HEK293 (cell line): Measurements from ENCODE around the gene NRP1.
A peak's percentile ranks its signal among the peaks of the same experiment; 100 is the strongest.

ENCODE experiments used
- CTCF ChIA-PET: fragments of 350-600 bp; formaldehyde crosslinking; extraction: SDS; loops from one replicate; lab custom pipeline; 2021; ENCODE audit warnings: antibody characterized with exemption; lab: Yijun Ruan, JAX
- POLR2A ChIA-PET: fragments of 300-600 bp; formaldehyde crosslinking; extraction: SDS; loops from one replicate; lab custom pipeline; 2020; ENCODE audit warnings: antibody characterized with exemption, inconsistent platforms; lab: Yijun Ruan, JAX
- H3K27ac ChIP-seq: fragments of 200-500 bp; sonication (Bioruptor generic); 2 replicates; pipeline ENCODE4 v1.5.1; 2014; ENCODE audit warnings: low read depth, low read length, control low read depth, inconsistent platforms; ENCODE audit errors: extremely low read depth
- H3K36me3 ChIP-seq, 2 experiments: fragments of 200-500 bp in 1 of 2; sonication (Bioruptor generic) in 1 of 2; 1 replicate in 1 of 2; 2 replicates in 1 of 2; pipeline ENCODE4 v1.5.1; 2014 to 2017; ENCODE audit warnings: inconsistent platforms in 2 of 2, low read length in 2 of 2; ENCODE audit not compliant: control insufficient read depth in 2 of 2, insufficient read depth in 1 of 2
- H3K4me1 ChIP-seq: fragments of 200-500 bp; sonication (Bioruptor generic); 2 replicates; pipeline ENCODE4 v1.5.1; 2014; ENCODE audit warnings: mild to moderate bottlenecking, low read length, inconsistent platforms; ENCODE audit not compliant: control insufficient read depth, insufficient read depth
- H3K4me3 ChIP-seq: 2 replicates; pipeline ENCODE4 v1.5.1; 2011; ENCODE audit warnings: low read depth, mild to moderate bottlenecking, control low read depth, low read length, moderate library complexity
- H3K9me3 ChIP-seq: fragments of 200-500 bp; sonication (Bioruptor generic); 2 replicates; pipeline ENCODE4 v1.5.1; 2014; ENCODE audit warnings: low read depth, low read length, inconsistent platforms; ENCODE audit not compliant: control insufficient read depth, insufficient read depth
- MZF1 ChIP-seq: fragments of 450-650 bp; formaldehyde crosslinking; IDR thresholded peaks from 2 replicates; pipeline ENCODE4 v1.5.1; 2017; ENCODE audit warnings: missing biosample characterization, missing genetic modification characterization, borderline replicate concordance
- PBX3 ChIP-seq: sonication (generic); formaldehyde crosslinking; IDR thresholded peaks from 2 replicates; pipeline ENCODE4 v1.8.1; 2022; ENCODE audit warnings: mild to moderate bottlenecking, moderate library complexity, missing genetic modification reagents
- PRDM1 ChIP-seq: fragments of 450-650 bp; formaldehyde crosslinking; IDR thresholded peaks from 2 replicates; pipeline ENCODE4; 2016; ENCODE audit warnings: missing biosample characterization, missing genetic modification characterization
- PRDM10 ChIP-seq: fragments of 450-650 bp; formaldehyde crosslinking; IDR thresholded peaks from 2 replicates; pipeline ENCODE4 v1.5.1; 2016; ENCODE audit warnings: missing biosample characterization, missing genetic modification characterization
- SETDB1 ChIP-seq: IDR thresholded peaks from one replicate; pipeline ENCODE4 v1.6.1; 2017; ENCODE audit warnings: mild to moderate bottlenecking, low read length, moderate library complexity, mixed read lengths; ENCODE audit not compliant: insufficient read length
- SP7 ChIP-seq: fragments of 450-650 bp; formaldehyde crosslinking; IDR thresholded peaks from 2 replicates; pipeline ENCODE4 v1.5.1; 2016; ENCODE audit warnings: missing biosample characterization, missing genetic modification characterization
- ZBTB48 ChIP-seq: fragments of 450-650 bp; formaldehyde crosslinking; IDR thresholded peaks from 2 replicates; pipeline ENCODE4 v1.5.1; 2016; ENCODE audit warnings: missing biosample characterization, missing genetic modification characterization
- ZFP69B ChIP-seq: fragments of 450-650 bp; formaldehyde crosslinking; IDR thresholded peaks from 2 replicates; pipeline ENCODE4 v1.5.1; 2016; ENCODE audit warnings: missing biosample characterization, missing genetic modification characterization
- ZNF184 ChIP-seq: fragments of 450-650 bp; IDR thresholded peaks from 2 replicates; pipeline ENCODE4 v1.5.1; 2018; ENCODE audit warnings: missing biosample characterization, mild to moderate bottlenecking, missing genetic modification characterization
- ZNF311 ChIP-seq: fragments of 450-650 bp; formaldehyde crosslinking; IDR thresholded peaks from 2 replicates; pipeline ENCODE4 v1.5.1; 2017; ENCODE audit warnings: missing biosample characterization, missing genetic modification characterization, borderline replicate concordance
- ZNF350 ChIP-seq: fragments of 450-650 bp; formaldehyde crosslinking; IDR thresholded peaks from 2 replicates; pipeline ENCODE4 v1.5.0; 2017; ENCODE audit warnings: missing biosample characterization, mild to moderate bottlenecking, missing genetic modification characterization
- ZNF37A ChIP-seq: fragments of 450-650 bp; IDR thresholded peaks from 2 replicates; pipeline ENCODE4 v1.5.1; 2018; ENCODE audit warnings: missing biosample characterization, missing genetic modification characterization
- ZNF473 ChIP-seq: fragments of 450-650 bp; formaldehyde crosslinking; IDR thresholded peaks from 2 replicates; pipeline ENCODE4 v1.5.1; 2017; ENCODE audit warnings: missing biosample characterization, missing genetic modification characterization
- ZNF48 ChIP-seq: fragments of 450-650 bp; formaldehyde crosslinking; IDR thresholded peaks from 2 replicates; pipeline ENCODE4 v1.5.1; 2016; ENCODE audit warnings: missing biosample characterization, missing genetic modification characterization
- ZNF501 ChIP-seq: fragments of 450-650 bp; formaldehyde crosslinking; IDR thresholded peaks from 2 replicates; pipeline ENCODE4 v1.5.1; 2016; ENCODE audit warnings: missing biosample characterization, missing genetic modification characterization
- ZNF518A ChIP-seq: fragments of 450-650 bp; formaldehyde crosslinking; conservative IDR thresholded peaks from 2 replicates; pipeline ENCODE4 v1.5.1; 2016; ENCODE audit warnings: low read depth, missing biosample characterization, missing genetic modification characterization
- ZNF521 ChIP-seq: fragments of 450-650 bp; formaldehyde crosslinking; IDR thresholded peaks from 2 replicates; pipeline ENCODE4 v1.5.1; 2017; ENCODE audit warnings: missing biosample characterization, mild to moderate bottlenecking, missing genetic modification characterization
- ZNF596 ChIP-seq: fragments of 450-650 bp; IDR thresholded peaks from 2 replicates; pipeline ENCODE4 v1.5.0; 2018; ENCODE audit warnings: missing biosample characterization, mild to moderate bottlenecking, missing genetic modification characterization, moderate library complexity
- ZNF645 ChIP-seq: fragments of 450-650 bp; formaldehyde crosslinking; IDR thresholded peaks from 2 replicates; pipeline ENCODE4; 2016; ENCODE audit warnings: missing biosample characterization, missing genetic modification characterization
- ZNF707 ChIP-seq: fragments of 450-650 bp; formaldehyde crosslinking; IDR thresholded peaks from 2 replicates; pipeline ENCODE4 v1.5.1; 2016; ENCODE audit warnings: missing biosample characterization, missing genetic modification characterization

The NRP1 gene

GRCh38 chr10:33276282-33276923, 58.1 kb downstream of the NRP1 start (continued):
- TF ChIP-seq PRDM10 (tag by site-specific recombination), result no peak
- TF ChIP-seq, all 188 proteins: peak for 0

GRCh38 chr10:33274096-33274785, 60.2 kb downstream of the NRP1 start:
- Histone ChIP-seq H3K4me3 (no peak overlapping the region), H3K27ac (no peak overlapping the region; the same call in 1 of the 2 replicates), H3K4me1 (peaks cover 36% of the 10 kb centered on the region), H3K36me3 (peaks cover 10 to 12% of the 10 kb centered on the region in 2 experiments; a peak in 2 of 3 replicates), H3K9me3 (no peaks in the 10 kb centered on the region)
- ChIA-PET CTCF (no interaction called here), POLR2A (no interaction called here)
- TF ChIP-seq SP7 (tag by site-specific recombination), result no peak
- TF ChIP-seq PBX3 (CRISPR knock-in tag), result no peak
- no peak for TF ChIP-seq ZNF501 (tag by site-specific recombination)
- TF ChIP-seq ZNF48 (tag by site-specific recombination), result no peak
- no peak for TF ChIP-seq ZNF518A (tag by site-specific recombination)
- peak; percentile 71 for TF ChIP-seq PRDM1 (tag by site-specific recombination)

- peaks cover 14 to 16% of the 10 kb centered on the region in 2 experiments; a peak in 2 of 3 replicates for H3K36me3 ChIP-seq
- POLR2A ChIA-PET, result no interaction called here
- no peak overlapping the region for H3K4me3 ChIP-seq
- peak overlapping the region; percentile 22; the same call in 1 of the 2 replicates for H3K27ac ChIP-seq
- H3K9me3 ChIP-seq, result no peaks in the 10 kb centered on the region
- CTCF ChIA-PET, result interaction anchor here (0.9 kb wide), 1 partner anchor 18 kb away, joined by 3 read pairs; no protein-coding TSS in a partner anchor
- H3K4me1 ChIP-seq, result peaks cover 36% of the 10 kb centered on the region
- no peak for TF ChIP-seq ZNF707 (tag by site-specific recombination)
- TF ChIP-seq ZNF37A (tag by site-specific recombination), result no peak
- TF ChIP-seq ZNF350, result no peak
- TF ChIP-seq ZBTB48 (tag by site-specific recombination), result no peak
- TF ChIP-seq MZF1 (tag by site-specific recombination), result peak; percentile 57; the same call in 1 of the 2 replicates
- no peak for TF ChIP-seq ZNF311 (tag by site-specific recombination)
- TF ChIP-seq SETDB1, result no peak
- TF ChIP-seq ZNF473 (tag by site-specific recombination), result no peak
- TF ChIP-seq ZNF184 (tag by site-specific recombination), result no peak
- no peak for TF ChIP-seq ZNF521 (tag by site-specific recombination)
- no peak for TF ChIP-seq ZNF596 (tag by site-specific recombination)
- no peak for TF ChIP-seq ZNF645 (tag by site-specific recombination)
- TF ChIP-seq ZFP69B (tag by site-specific recombination), result no peak
These were observed 61.0 kb downstream of the NRP1 start for GRCh38 chr10:33273295-33274002.
